CD4-positive, alpha-beta T cell (primary cell): ENCODE measurements around the gene C6orf132. TPM values are rescaled to one million over a fixed set of nuclear protein-coding genes. Genes with fewer than 3 reads are reported as not detected.

Experiments
- ATAC-seq: fragments of 200-7000 bp; cut with Tn5 transposase; one replicate; pipeline ENCODE4 v1.10.0; 2022; ENCODE audit warnings: mild to moderate bottlenecking; ENCODE audit not compliant: poor library complexity
- CTCF ChIA-PET: fragments of 350-600 bp; sonication (Branson Sonifier 250); formaldehyde crosslinking; loops from one replicate; lab custom pipeline; 2021; ENCODE audit warnings: antibody characterized with exemption, inconsistent platforms; lab: Charles Lee
- POLR2A ChIA-PET: fragments of 350-600 bp; sonication (Branson Sonifier 250); formaldehyde crosslinking; loops from one replicate; lab custom pipeline; 2021; ENCODE audit warnings: antibody characterized with exemption, inconsistent platforms; lab: Charles Lee
- DNase-seq, 14 experiments: peaks; one replicate each; pipeline ENCODE4 v3.0.0-alpha.2; 2013 to 2020; ENCODE audit warnings: mixed read lengths in 2 of 14
- H3K27ac ChIP-seq, 2 donors: one replicate each; pipeline versions ENCODE4 v1.5.1 to v1.7.0; 2013; ENCODE audit warnings: low read length in 2 of 2, low read depth in 1 of 2, mild to moderate bottlenecking in 1 of 2
- H3K27me3 ChIP-seq, 2 experiments: 1 replicate in 1 of 2; 2 replicates in 1 of 2; pipeline versions ENCODE4 v1.6.1 to v1.7.0; 2013; ENCODE audit warnings: low read length in 2 of 2, control low read depth in 1 of 2, mild to moderate bottlenecking in 1 of 2, moderate library complexity in 1 of 2; ENCODE audit not compliant: insufficient read depth in 2 of 2, control insufficient read depth in 1 of 2
- H3K36me3 ChIP-seq: one replicate; pipeline ENCODE4 v1.6.1; 2013; ENCODE audit warnings: low read length, control low read depth; ENCODE audit not compliant: insufficient read depth
- H3K4me1 ChIP-seq: one replicate; pipeline ENCODE4 v1.6.1; 2013; ENCODE audit warnings: low read length, control low read depth; ENCODE audit not compliant: insufficient read depth
- H3K4me3 ChIP-seq: one replicate; pipeline ENCODE4 v1.5.1; 2013; ENCODE audit warnings: mild to moderate bottlenecking, low read length, moderate library complexity
- H3K9me3 ChIP-seq, 2 experiments: 1 replicate in 1 of 2; 2 replicates in 1 of 2; pipeline versions ENCODE4 v1.6.1 to v1.7.0; 2013; ENCODE audit warnings: low read length in 2 of 2, mild to moderate bottlenecking in 2 of 2, control low read depth in 1 of 2, moderate library complexity in 1 of 2; ENCODE audit not compliant: control insufficient read depth in 1 of 2, insufficient read depth in 1 of 2
- H3K27ac Mint-ChIP-seq: one replicate; pipeline ENCODE4 v1.8.0; 2020; ENCODE audit warnings: mixed read lengths
- H3K27me3 Mint-ChIP-seq: one replicate; pipeline ENCODE4 v1.8.0; 2021; ENCODE audit warnings: mixed read lengths
- H3K36me3 Mint-ChIP-seq: one replicate; pipeline ENCODE4 v1.8.0; 2021; ENCODE audit warnings: low read depth, mixed read lengths
- H3K4me1 Mint-ChIP-seq: one replicate; pipeline ENCODE4 v1.8.0; 2021; ENCODE audit warnings: low read depth, mixed read lengths
- H3K4me3 Mint-ChIP-seq: one replicate; pipeline ENCODE4 v1.8.0; 2020; ENCODE audit warnings: mild to moderate bottlenecking, mixed read lengths
- H3K9me3 Mint-ChIP-seq: one replicate; pipeline ENCODE4 v1.8.0; 2020; ENCODE audit warnings: mixed read lengths
- intact Hi-C, 2 experiments: fragments of 100-400 bp; cut with DNase I in 1 of 2; cut with micrococcal nuclease in 1 of 2; formaldehyde crosslinking; loops; one replicate each; pipeline versions ENCODE4 v1.15.1 to v1.9.0; 2023 to 2025; cut with DNase I, micrococcal nuclease
- total RNA-seq, 174 experiments: library from RNA in 2 of 174; stranded (reverse) in 2 of 174; gene quantifications; one replicate each; pipeline ENCODE4 v1.2.3 and lab custom pipeline; 2021 to 2026
- TF ChIP-seq, protein P1 (sequence below): fragments of 200-600 bp; IDR thresholded peaks from one replicate; pipeline ENCODE4 v1.8.0; 2022; ENCODE audit warnings: antibody characterized with exemption, mild to moderate bottlenecking

Gene C6orf132
- total RNA-seq, 2 experiments from 2014 or later = not detected

- intact Hi-C loops = no loop called here
- H3K27me3 ChIP-seq = no peaks in the 10 kb centered on the region
- H3K4me1 ChIP-seq = no peaks in the 10 kb centered on the region
- DNase-seq (no peak), ATAC-seq (no peak)
- ChIA-PET CTCF (no interaction called here), POLR2A (no interaction called here)
- H3K36me3 ChIP-seq = no peaks in the 10 kb centered on the region
- Mint-ChIP-seq H3K27me3 (no peaks in the 10 kb centered on the region), H3K4me3 (no peak overlapping the region), H3K36me3 (no peaks in the 10 kb centered on the region), H3K4me1 (no peaks in the 10 kb centered on the region), H3K9me3 (no peaks in the 10 kb centered on the region), H3K27ac (no peak overlapping the region)
- TF ChIP-seq, protein P1, sequence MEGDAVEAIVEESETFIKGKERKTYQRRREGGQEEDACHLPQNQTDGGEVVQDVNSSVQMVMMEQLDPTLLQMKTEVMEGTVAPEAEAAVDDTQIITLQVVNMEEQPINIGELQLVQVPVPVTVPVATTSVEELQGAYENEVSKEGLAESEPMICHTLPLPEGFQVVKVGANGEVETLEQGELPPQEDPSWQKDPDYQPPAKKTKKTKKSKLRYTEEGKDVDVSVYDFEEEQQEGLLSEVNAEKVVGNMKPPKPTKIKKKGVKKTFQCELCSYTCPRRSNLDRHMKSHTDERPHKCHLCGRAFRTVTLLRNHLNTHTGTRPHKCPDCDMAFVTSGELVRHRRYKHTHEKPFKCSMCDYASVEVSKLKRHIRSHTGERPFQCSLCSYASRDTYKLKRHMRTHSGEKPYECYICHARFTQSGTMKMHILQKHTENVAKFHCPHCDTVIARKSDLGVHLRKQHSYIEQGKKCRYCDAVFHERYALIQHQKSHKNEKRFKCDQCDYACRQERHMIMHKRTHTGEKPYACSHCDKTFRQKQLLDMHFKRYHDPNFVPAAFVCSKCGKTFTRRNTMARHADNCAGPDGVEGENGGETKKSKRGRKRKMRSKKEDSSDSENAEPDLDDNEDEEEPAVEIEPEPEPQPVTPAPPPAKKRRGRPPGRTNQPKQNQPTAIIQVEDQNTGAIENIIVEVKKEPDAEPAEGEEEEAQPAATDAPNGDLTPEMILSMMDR = no peak
- H3K4me3 ChIP-seq = no peak overlapping the region
- H3K9me3 ChIP-seq = no peaks in the 10 kb centered on the region
- H3K27ac ChIP-seq = no peak overlapping the region
Observed at GRCh38 chr6:42185597-42185996, 43.2 kb upstream of the C6orf132 start.

DNA sequence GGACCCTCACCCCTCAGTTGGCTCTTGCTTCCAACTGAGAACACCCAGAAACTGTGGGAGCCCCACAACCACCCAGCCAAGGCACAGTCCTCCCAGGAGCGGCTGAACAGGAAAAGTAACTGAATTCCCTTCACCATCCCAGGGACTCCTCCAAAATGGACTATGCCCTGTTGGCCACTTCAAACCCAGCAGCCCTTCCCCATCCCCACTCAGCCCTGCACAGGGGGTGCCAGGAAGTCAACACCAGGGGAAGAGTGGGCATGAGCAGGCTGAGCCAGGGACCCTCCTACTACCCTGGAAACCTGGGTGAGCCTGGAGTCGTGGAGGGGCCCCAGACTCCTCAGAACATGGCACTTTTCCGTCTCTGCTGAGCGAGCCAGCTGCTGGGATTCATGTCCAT is 42.1 kb upstream of the C6orf132 start:
- no peak overlapping the region for H3K27ac ChIP-seq
- no peak overlapping the region for H3K4me3 Mint-ChIP-seq
- no peaks in the 10 kb centered on the region for H3K36me3 Mint-ChIP-seq
- DNase-seq (no peak), ATAC-seq (no peak)
- ChIA-PET POLR2A (no interaction called here), CTCF (no interaction called here)
- no peaks in the 10 kb centered on the region for H3K27me3 ChIP-seq
- no peak overlapping the region for H3K4me3 ChIP-seq
- no peaks in the 10 kb centered on the region for H3K36me3 ChIP-seq
- no peaks in the 10 kb centered on the region for H3K9me3 ChIP-seq
- peaks cover under 1% of the 10 kb centered on the region for H3K27me3 Mint-ChIP-seq
- no peak overlapping the region for H3K27ac Mint-ChIP-seq
- no peaks in the 10 kb centered on the region for H3K4me1 ChIP-seq
- TF ChIP-seq, protein P1 = no peak
- intact Hi-C loops = no loop called here
- H3K4me1 Mint-ChIP-seq = no peaks in the 10 kb centered on the region
- no peaks in the 10 kb centered on the region for H3K9me3 Mint-ChIP-seq

GRCh38 chr6:42182101-42182500 is 39.7 kb upstream of the C6orf132 start:
- Histone ChIP-seq H3K4me3 (no peak overlapping the region), H3K36me3 (no peaks in the 10 kb centered on the region), H3K9me3 (no peaks in the 10 kb centered on the region), H3K27ac (no peak overlapping the region), H3K27me3 (peaks cover 0 to 2% of the 10 kb centered on the region in 2 experiments), H3K4me1 (peaks cover 8% of the 10 kb centered on the region)
- POLR2A ChIA-PET = no interaction called here
- Mint-ChIP-seq H3K9me3 (no peaks in the 10 kb centered on the region), H3K36me3 (no peaks in the 10 kb centered on the region), H3K27me3 (peaks cover 10% of the 10 kb centered on the region), H3K4me1 (no peaks in the 10 kb centered on the region), H3K27ac (no peak overlapping the region), H3K4me3 (no peak overlapping the region)
- TF ChIP-seq, protein P1 = no peak
- CTCF ChIA-PET = no interaction called here
- ATAC-seq (no peak), DNase-seq (no peak)
- intact Hi-C loops = no loop called here
